Measurements from ENCODE around the gene SOX11.

Gene SOX11

DNA sequence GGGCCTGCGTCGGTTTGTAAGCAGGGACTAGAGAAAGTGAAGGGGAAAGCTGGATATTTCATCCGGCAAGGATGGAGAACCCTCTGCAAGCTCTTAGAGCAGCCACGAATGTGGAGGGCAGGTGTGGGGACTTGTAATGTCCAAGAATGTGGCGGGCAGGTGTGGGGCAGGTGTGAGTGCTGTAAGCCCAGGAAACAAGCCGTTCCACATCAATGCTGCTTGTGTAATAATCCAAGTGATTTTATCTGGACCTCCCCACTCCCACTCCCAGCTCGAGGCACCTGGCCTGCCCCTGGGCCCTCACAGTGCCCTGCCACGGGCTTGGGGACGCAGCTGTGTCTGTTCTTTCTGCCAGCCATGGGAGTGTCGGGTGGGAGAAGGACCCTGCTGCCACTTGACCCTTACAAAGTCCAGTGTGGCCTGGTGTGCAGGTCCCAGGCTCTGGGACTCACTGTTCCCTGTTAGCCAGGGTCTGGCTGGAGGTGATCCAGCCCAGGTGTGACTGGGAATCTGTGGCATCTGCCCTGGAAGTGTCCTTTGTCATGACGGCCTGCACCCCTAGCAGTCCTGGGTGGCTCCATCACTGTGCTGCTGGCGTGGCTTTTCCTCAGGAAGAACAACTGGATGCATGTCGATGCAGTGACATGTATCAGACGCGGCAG lies 42.8 kb downstream of the SOX11 start:
- no peak for TF ChIP-seq TCF4 (CRISPR knock-in tag; IDR thresholded peaks at IDR 0.05; ENCODE audit: borderline replicate concordance)
- no peak for TF ChIP-seq GLIS3 (CRISPR knock-in tag; IDR thresholded peaks at IDR 0.05)
- no peak for TF ChIP-seq ZC3H10 (CRISPR knock-in tag; IDR thresholded peaks at IDR 0.05)
- TF ChIP-seq PPARA (CRISPR knock-in tag; IDR thresholded peaks at IDR 0.05; ENCODE audit: borderline replicate concordance), result no peak
- TF ChIP-seq ZNF70 (CRISPR knock-in tag; IDR thresholded peaks at IDR 0.05), result no peak
- TF ChIP-seq RARB (CRISPR knock-in tag; IDR thresholded peaks at IDR 0.05), result no peak
- TF ChIP-seq, protein P1, sequence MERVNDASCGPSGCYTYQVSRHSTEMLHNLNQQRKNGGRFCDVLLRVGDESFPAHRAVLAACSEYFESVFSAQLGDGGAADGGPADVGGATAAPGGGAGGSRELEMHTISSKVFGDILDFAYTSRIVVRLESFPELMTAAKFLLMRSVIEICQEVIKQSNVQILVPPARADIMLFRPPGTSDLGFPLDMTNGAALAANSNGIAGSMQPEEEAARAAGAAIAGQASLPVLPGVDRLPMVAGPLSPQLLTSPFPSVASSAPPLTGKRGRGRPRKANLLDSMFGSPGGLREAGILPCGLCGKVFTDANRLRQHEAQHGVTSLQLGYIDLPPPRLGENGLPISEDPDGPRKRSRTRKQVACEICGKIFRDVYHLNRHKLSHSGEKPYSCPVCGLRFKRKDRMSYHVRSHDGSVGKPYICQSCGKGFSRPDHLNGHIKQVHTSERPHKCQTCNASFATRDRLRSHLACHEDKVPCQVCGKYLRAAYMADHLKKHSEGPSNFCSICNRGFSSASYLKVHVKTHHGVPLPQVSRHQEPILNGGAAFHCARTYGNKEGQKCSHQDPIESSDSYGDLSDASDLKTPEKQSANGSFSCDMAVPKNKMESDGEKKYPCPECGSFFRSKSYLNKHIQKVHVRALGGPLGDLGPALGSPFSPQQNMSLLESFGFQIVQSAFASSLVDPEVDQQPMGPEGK (CRISPR knock-in tag; IDR thresholded peaks at IDR 0.05; ENCODE audit: borderline replicate concordance), result no peak
- no peak for TF ChIP-seq OSR1 (CRISPR knock-in tag; IDR thresholded peaks at IDR 0.05)
- no peak for TF ChIP-seq BACH2 (CRISPR knock-in tag; IDR thresholded peaks at IDR 0.05; ENCODE audit: borderline replicate concordance)
- no peak for TF ChIP-seq TOX (CRISPR knock-in tag; IDR thresholded peaks at IDR 0.05; ENCODE audit: borderline replicate concordance)
- no peak for TF ChIP-seq SNAI2 (CRISPR knock-in tag; IDR thresholded peaks at IDR 0.05)
- TF ChIP-seq ZFP30 (CRISPR knock-in tag; IDR thresholded peaks at IDR 0.05), result no peak
- TF ChIP-seq ZNF565 (CRISPR knock-in tag; conservative IDR thresholded peaks at IDR 0.05; ENCODE audit: low read depth), result no peak
- no peak for TF ChIP-seq CSDC2 (CRISPR knock-in tag; IDR thresholded peaks at IDR 0.05)
- no peak for ATAC-seq

GRCh38 chr2:5735521-5735861 lies 43.3 kb downstream of the SOX11 start:
- TF ChIP-seq TCF4 (CRISPR knock-in tag; IDR thresholded peaks at IDR 0.05; ENCODE audit: borderline replicate concordance) (no peak), ZNF8 (CRISPR knock-in tag; IDR thresholded peaks at IDR 0.05) (no peak), PPARA (CRISPR knock-in tag; IDR thresholded peaks at IDR 0.05; ENCODE audit: borderline replicate concordance) (no peak), OSR1 (CRISPR knock-in tag; IDR thresholded peaks at IDR 0.05) (no peak), GLIS3 (CRISPR knock-in tag; IDR thresholded peaks at IDR 0.05) (no peak), TOX (CRISPR knock-in tag; IDR thresholded peaks at IDR 0.05; ENCODE audit: borderline replicate concordance) (no peak), RARB (CRISPR knock-in tag; IDR thresholded peaks at IDR 0.05) (no peak), ESRRG (CRISPR knock-in tag; IDR thresholded peaks at IDR 0.05) (no peak), TSHZ2 (CRISPR knock-in tag; IDR thresholded peaks at IDR 0.05) (no peak)
- TF ChIP-seq, protein P2, sequence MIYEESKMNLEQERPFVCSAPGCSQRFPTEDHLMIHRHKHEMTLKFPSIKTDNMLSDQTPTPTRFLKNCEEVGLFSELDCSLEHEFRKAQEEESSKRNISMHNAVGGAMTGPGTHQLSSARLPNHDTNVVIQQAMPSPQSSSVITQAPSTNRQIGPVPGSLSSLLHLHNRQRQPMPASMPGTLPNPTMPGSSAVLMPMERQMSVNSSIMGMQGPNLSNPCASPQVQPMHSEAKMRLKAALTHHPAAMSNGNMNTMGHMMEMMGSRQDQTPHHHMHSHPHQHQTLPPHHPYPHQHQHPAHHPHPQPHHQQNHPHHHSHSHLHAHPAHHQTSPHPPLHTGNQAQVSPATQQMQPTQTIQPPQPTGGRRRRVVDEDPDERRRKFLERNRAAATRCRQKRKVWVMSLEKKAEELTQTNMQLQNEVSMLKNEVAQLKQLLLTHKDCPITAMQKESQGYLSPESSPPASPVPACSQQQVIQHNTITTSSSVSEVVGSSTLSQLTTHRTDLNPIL (CRISPR knock-in tag; IDR thresholded peaks at IDR 0.05; ENCODE audit: low read depth), result no peak
- TF ChIP-seq, protein P1 (CRISPR knock-in tag; IDR thresholded peaks at IDR 0.05; ENCODE audit: borderline replicate concordance), result no peak
- no peak for ATAC-seq

GRCh38 chr2:5736050-5736449 lies 43.9 kb downstream of the SOX11 start:
- no peak for ATAC-seq
- no peak for TF ChIP-seq ZFP30 (CRISPR knock-in tag; IDR thresholded peaks at IDR 0.05)
- TF ChIP-seq GLIS3 (CRISPR knock-in tag; IDR thresholded peaks at IDR 0.05), result no peak
- no peak for TF ChIP-seq TSHZ2 (CRISPR knock-in tag; IDR thresholded peaks at IDR 0.05)
- no peak for TF ChIP-seq ISL1 (CRISPR knock-in tag; IDR thresholded peaks at IDR 0.05)
- TF ChIP-seq PPARA (CRISPR knock-in tag; IDR thresholded peaks at IDR 0.05; ENCODE audit: borderline replicate concordance), result no peak
- TF ChIP-seq TOX (CRISPR knock-in tag; IDR thresholded peaks at IDR 0.05; ENCODE audit: borderline replicate concordance), result no peak
- TF ChIP-seq, protein P1 (CRISPR knock-in tag; IDR thresholded peaks at IDR 0.05; ENCODE audit: borderline replicate concordance), result no peak
- TF ChIP-seq ARNTL (CRISPR knock-in tag; IDR thresholded peaks at IDR 0.05; ENCODE audit: borderline replicate concordance, low read depth), result no peak
- TF ChIP-seq, protein P2 (CRISPR knock-in tag; IDR thresholded peaks at IDR 0.05; ENCODE audit: low read depth), result no peak
- no peak for TF ChIP-seq RARB (CRISPR knock-in tag; IDR thresholded peaks at IDR 0.05)
- TF ChIP-seq SNAI2 (CRISPR knock-in tag; IDR thresholded peaks at IDR 0.05), result no peak
- no peak for TF ChIP-seq ZNF8 (CRISPR knock-in tag; IDR thresholded peaks at IDR 0.05)
- no peak for TF ChIP-seq ESRRG (CRISPR knock-in tag; IDR thresholded peaks at IDR 0.05)
- no peak for TF ChIP-seq ZC3H10 (CRISPR knock-in tag; IDR thresholded peaks at IDR 0.05)
